22Rv1 (cell line): ENCODE results near the gene SPACA7.

Experiments
- H3K27ac ChIP-seq: fragments of 450-650 bp; 2 replicates; pipeline ENCODE4 v1.5.1; 2017
- ZFX ChIP-seq: fragments of 450-650 bp; IDR thresholded peaks from 2 replicates; pipeline ENCODE4 v1.6.1; 2017; ENCODE audit warnings: antibody characterized with exemption, borderline replicate concordance
- TF ChIP-seq, protein P1 (sequence below): fragments of 450-650 bp; IDR thresholded peaks from 2 replicates; pipeline ENCODE4 v1.5.1; 2017; ENCODE audit warnings: mild to moderate bottlenecking

Gene SPACA7

DNA sequence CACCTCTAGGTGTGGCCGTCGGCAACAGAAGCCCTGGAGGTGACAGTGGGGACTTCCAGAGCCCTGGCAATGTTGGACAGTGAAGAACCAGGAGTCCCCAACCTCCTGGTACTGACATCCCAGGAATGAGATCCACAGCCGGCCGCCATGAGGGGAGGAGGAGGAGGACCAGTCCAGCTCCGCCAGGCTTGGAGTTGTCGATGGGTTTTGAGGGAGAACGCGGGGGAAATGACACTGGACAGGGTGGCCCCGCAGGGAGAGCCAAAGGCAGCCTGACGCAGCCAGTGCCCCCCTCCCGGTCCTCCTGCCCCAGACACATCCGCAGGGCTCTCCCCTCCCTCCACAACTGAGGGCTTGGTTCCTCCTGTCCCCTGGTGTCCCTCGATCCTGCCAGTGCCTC lies 57.9 kb downstream of the SPACA7 start:
- no peak overlapping the region for H3K27ac ChIP-seq
- no peak for TF ChIP-seq ZFX
- TF ChIP-seq, protein P1, sequence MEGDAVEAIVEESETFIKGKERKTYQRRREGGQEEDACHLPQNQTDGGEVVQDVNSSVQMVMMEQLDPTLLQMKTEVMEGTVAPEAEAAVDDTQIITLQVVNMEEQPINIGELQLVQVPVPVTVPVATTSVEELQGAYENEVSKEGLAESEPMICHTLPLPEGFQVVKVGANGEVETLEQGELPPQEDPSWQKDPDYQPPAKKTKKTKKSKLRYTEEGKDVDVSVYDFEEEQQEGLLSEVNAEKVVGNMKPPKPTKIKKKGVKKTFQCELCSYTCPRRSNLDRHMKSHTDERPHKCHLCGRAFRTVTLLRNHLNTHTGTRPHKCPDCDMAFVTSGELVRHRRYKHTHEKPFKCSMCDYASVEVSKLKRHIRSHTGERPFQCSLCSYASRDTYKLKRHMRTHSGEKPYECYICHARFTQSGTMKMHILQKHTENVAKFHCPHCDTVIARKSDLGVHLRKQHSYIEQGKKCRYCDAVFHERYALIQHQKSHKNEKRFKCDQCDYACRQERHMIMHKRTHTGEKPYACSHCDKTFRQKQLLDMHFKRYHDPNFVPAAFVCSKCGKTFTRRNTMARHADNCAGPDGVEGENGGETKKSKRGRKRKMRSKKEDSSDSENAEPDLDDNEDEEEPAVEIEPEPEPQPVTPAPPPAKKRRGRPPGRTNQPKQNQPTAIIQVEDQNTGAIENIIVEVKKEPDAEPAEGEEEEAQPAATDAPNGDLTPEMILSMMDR: no peak

DNA sequence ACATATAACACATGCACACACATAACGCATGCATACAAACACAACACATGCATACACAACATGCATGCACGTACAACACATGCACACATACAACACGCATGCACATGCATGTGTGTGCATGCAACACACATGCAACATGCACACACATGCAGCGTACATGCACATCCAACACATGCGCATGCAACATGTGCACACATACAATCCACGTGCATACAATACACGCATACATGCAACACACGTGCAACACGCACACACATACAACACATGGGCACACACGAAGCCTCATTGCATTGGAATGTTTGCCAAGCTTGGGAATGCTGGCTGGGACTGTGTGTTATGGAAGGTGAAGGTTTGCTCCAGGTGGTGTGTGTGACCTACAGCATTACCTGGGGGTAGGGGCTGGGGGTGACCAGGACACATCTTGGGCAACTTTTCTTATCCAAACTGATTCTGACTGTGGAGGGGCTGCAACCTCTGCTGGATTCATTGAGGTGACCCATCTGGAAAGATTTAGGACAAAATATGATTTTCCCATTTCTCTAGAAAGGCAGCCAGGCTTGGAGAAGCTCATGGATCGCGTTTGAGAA lies 58.9 kb downstream of the SPACA7 start:
- no peak overlapping the region for H3K27ac ChIP-seq
- TF ChIP-seq, protein P1: no peak
- TF ChIP-seq ZFX: no peak

DNA sequence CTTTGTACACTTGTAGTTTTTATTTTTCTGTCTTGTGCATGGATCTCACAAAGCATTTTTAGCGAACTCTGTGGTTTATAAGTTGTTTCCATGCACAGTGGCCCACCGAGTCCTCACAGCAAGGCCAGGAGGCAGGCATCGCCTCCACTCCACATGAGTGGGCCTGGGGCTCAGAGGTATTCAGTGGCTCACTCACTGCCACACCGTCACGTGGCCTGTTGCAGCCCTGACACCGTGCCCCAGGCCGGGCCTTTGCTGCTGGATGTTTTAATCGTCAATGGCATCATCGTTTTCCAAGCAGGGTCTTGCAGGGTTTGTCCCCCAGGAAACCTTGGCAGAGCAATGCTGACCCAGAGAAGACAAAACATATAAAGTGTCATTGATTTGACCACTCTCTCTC lies 59.8 kb downstream of the SPACA7 start:
- no peak overlapping the region for H3K27ac ChIP-seq
- TF ChIP-seq, protein P1: no peak
- no peak for TF ChIP-seq ZFX

DNA sequence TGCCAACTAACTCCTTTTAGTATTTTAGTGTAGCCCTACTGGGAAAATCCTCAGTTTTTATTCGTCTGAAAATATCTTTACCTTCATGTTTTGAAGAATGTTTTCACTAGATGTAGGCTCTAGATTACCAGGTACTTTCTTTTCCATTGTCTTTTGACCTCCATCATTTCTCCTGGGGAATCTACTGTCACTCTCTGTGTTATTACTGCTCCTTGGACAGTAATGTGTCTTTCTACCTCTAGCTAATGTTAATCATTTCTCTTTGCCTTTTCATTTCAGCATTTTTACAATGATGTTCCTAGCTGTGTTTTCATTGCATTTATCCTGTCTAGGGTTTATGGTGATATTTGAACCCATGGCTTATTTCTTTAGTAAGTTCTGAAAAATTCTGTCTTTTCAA lies 61.9 kb downstream of the SPACA7 start:
- TF ChIP-seq ZFX: no peak
- TF ChIP-seq, protein P1: no peak

DNA sequence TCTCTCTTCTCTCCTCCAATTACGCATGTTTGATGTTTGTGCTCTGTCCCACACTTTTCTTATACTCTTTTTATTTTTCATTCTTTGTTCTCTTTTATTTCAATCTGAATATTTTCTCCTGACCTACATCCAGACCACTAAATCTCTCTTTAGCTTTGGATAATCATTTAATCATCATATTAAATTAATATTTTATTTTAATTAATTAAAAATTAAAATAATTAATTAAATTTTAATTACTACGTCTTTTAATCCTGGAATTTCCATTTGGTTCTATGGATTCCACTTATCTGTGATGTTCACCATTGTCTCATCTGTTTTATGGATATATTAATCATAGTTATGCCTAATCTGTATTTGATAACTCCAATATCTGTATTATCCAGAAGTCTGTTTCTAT lies 62.4 kb downstream of the SPACA7 start:
- TF ChIP-seq, protein P1: no peak
- no peak for TF ChIP-seq ZFX
- H3K27ac ChIP-seq: no peak overlapping the region

More for the DNA sequence above, 61.9 kb downstream of the SPACA7 start:
- no peak overlapping the region for H3K27ac ChIP-seq

DNA sequence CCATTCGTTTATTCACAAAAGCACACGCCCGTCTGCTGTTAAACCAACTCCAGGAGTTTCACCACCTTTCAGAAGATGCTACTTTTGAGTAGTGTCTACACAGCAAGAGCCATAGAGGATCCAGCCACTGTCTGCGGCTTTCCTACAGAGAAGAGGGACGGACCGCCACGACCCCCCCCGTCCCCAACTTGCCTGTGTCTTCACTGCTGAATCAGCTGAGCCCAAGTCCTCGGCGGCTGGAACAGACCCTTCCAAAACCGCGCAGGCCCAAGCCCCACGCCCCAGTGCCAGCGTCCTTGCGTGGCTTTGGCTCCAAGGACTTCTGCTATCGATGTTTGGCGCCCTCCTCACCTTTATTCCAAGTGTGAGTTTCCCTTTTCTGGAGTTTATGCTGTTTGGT lies 65.1 kb downstream of the SPACA7 start:
- TF ChIP-seq ZFX: no peak
- TF ChIP-seq, protein P1: no peak
- H3K27ac ChIP-seq: no peak overlapping the region

DNA sequence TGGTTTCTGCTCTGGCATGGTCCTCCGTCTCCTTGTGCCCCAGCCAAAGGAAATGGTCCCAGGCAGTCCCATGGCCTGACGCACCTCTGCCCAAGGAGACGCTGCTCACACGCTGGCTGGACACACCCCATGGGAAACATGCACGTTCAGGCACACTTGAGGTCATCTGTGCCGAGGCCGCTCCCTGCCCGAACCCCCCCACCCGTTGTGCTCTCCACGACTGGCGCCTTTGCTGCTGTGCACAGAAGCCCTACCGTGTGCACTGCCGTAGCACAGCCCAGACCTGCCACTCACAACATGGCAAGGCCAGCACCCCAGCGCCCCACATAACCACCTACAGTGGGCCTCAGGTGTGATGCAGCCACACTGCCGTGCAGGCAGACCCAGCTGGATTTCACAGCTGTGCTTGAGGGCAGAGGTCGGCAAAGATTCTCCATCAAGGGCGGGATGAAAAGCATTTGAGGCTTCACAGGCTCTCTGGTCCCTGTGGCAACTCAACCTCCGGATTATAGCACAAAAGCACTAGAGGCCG lies 65.7 kb downstream of the SPACA7 start:
- TF ChIP-seq ZFX: no peak
- TF ChIP-seq, protein P1: no peak
- no peak overlapping the region for H3K27ac ChIP-seq
